Islet precursor cell (in vitro differentiated cells): ENCODE results near the gene QSOX2.
"Not testable (repeated sequence)": the region's sequence is repeated elsewhere in the genome, so short reads cannot be mapped to it uniquely, and the experiment has no call there.

Experiments used
- DNase-seq: peaks from one replicate; pipeline ENCODE4 v3.0.0-alpha.2; 2018

The QSOX2 gene

GRCh38 chr9:136282272-136282861 is 36.8 kb upstream of the QSOX2 start:
- DNase-seq, result no peak

GRCh38 chr9:136281421-136282271 is 36.0 kb upstream of the QSOX2 start:
- DNase-seq, result no peak

DNA sequence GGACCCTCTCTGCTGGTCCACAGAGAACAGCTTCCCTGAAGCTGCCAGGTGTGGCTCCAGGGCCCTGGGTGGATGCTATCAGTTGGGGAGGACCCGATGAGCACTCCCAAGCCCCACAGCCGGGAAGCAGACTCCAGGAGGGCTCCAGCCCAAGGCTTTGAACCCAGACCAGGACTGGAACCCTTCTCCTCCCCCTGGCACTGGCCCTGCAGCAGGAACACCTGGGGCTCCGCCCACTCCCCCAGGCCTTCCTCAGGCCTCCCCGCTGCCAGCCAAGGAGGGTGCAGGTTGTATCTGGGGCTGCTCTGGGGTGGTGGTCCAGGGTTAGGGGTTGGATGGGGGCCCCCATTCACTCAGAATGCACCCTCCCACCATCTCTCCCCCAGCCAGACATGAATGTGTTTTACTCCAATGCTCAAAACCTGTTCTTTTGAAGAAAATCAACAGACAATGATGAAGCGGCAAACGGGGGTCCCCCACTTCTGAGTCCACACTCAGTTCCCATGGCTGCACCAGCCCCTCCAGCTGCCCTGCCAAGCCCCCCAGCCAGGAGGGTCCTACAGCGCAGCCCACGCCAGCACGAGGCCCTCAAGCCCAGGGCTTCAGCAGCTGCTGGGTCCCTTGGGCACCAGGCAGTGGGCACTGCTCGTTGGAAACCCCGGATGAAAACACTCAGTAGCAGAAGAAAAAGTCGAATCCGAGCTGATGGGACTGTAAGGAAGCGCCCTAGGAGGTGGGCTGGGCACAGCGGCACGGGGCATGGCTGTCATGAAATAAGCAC is 35.1 kb upstream of the QSOX2 start:
- DNase-seq, result no peak

GRCh38 chr9:136279471-136279870 is 33.9 kb upstream of the QSOX2 start:
- DNase-seq, result no peak

- DNase-seq, result no peak
Observed at GRCh38 chr9:136278894-136279293, 33.3 kb upstream of the QSOX2 start.

GRCh38 chr9:136278221-136278620 is 32.6 kb upstream of the QSOX2 start:
- DNase-seq, result no peak

- DNase-seq, result no peak
Observed at GRCh38 chr9:136277746-136278145, 32.1 kb upstream of the QSOX2 start.

- no peak for DNase-seq
Observed at GRCh38 chr9:136276716-136277115, 31.1 kb upstream of the QSOX2 start.

DNA sequence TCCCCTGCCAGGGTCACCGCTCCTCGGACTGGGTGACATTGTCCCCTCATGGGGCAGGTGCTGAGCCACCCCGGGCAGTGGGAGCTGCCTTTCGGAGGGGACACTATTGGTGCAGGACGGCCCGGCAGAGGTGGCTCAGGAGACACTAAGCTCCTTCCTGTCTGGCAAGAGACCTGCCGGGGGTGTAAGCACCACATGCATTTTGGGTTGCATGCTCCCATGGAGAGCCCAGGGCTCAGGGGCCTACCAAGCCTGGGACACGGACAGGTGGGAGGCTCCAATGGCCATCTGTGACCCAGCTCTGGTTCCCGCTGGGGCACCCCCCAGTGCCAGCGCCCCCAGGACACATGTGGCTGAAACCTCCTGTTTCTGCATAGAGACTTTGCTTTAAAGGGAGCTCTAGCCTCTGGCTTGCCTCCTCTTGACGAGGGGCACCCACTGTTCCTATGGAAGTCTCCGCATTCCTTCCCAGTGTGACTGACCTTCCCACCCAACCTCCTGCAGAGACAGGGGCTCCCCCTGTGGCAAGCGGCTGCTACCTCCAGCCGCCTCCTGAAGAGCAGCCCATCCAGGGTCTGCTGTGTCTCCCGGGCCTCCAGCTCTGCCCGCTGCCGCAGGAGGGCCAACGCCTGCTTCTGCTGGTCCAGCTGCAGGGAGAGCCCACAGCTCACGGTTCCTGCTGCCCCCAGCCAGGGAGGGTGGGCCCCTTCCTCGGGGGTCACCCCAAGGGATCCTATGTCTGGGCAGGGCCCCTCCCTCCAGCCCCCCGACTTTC is 30.2 kb upstream of the QSOX2 start:
- no peak for DNase-seq

DNA sequence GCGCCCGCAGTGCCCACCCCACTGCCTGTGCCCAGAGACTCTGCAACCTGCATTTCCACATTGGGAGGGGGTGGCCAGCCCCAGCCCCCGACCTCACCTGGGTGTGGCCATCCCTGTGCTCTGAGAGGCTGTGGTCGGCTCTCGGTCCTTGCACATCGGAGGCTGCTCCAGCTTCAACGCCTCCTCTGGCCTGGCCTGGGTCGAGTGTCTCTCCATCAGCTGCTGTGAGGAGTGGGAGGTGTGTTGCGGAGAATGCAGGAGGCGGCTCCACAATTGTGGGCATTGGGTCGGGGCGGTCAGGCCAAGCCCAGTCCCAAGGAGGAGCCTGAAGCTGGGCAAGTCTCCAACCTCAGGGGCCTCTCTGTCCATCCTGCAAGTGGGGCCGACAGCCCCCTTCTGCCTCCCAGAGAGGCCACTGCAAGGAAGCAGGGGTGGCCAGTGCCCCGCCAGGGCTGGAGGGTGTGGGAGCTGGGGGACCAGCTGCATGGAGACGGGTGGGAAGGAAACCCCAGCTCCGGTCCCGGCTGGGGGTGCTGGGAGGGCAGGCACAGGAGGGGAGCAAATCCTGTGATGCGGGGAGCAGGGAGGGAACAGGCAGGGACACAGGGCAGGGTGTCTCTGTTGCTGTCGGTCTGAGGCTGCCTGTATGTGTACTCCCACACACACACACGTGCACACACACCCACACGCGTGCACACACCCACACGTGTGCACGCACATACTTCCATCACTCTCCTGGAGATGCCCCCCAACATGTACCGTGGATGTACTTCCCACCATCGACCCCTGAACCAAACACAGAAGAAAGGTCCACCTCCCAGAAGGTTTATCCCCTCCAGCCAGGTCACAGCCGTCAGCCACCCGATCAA is 29.4 kb upstream of the QSOX2 start:
- no peak for DNase-seq

GRCh38 chr9:136273921-136274785 is 28.5 kb upstream of the QSOX2 start:
- no peak for DNase-seq

DNA sequence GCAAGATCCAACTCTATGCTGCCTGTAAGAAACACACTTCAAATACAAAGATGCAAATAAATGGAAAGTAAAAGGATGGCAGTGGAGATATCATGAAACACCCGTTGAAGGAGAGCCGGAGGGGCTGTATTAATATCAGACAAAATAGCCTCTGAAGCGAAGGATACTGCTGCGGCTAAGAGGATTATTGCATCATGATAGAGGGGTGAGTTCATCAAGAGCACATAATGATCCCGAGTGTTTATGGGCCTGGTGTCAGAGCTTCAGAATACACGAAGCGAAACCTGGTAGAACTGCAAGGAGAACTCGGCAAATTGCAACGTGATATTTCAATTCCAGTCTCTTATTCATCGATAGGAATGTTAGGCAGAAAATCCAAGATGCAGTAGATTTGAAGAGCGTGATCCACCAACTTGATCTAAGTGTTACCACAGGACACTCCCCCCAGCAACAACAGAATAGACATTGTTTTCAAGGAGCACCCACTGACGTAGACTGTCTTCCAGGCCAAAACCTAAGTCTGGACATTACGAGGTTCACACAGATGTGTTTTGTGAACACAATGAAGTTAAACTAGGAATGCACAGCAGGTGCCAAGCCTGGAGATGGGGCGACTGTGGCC is 27.7 kb upstream of the QSOX2 start:
- DNase-seq, result no peak

GRCh38 chr9:136270173-136270705 is 24.6 kb upstream of the QSOX2 start:
- DNase-seq, result no peak

DNA sequence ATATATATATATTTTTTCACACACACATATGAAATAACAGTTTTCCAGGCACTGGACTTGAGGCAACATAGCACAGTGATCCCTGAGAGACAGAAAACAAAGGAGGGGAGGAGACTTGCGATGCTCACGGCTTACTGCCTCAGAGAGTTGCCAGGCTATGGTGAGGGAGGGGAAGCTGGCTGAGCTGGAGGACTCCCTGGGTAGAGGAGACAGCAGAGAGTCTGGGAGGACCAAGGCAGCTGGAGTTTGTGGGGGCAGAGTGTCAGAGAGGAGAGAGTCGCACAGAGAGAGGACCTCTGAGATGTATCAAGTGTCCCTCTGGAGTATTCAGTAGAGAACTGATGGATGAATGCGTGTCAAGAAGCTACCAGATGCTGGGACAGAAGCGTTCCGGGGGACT is 23.1 kb upstream of the QSOX2 start:
- no peak for DNase-seq

- DNase-seq, result peak; percentile 80
Observed at GRCh38 chr9:136268318-136268717, 22.7 kb upstream of the QSOX2 start.

DNA sequence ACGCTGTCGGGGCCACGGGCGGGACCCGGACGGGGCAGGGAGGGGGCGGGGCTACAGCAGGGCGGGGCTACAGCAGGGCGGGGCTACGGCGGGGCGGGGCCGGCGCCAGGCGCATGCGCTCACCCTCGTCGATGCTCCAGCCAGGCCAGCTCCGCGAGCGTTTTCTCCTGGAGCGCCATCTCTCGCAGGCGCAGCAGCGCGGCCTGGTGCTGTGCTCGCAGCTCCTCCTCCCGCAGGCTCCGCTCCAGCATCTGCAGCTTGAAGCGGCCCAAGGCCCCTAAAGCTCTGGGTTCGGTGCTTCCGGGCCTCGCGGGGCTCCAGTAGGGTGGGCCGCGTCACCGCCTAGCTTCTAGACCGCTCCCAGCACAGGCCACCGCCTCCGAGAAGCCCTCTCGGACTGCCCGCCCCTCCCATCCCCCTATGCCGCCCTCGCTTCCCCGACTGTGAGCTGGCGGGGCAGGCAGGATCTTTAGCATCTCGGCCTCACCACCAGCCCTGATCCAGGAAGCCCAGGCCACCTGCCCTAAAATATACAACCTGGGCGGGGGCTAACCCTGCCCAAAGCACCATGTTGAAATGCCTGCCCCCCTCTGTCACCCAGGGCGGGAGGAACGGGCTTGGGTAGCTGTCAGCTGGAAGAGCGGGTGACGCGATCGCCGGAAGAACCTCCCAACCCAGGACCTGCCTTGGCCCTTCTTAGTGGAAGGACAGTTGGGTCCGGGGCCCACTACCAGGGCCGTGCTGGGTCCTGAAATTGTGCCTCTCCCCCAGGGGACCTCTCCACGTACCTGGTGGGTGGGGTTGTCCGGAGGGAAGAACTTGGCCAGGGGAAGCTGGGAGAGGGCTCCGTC is 21.9 kb upstream of the QSOX2 start:
- peak; percentile 93 for DNase-seq

- DNase-seq, result not testable (repeated sequence)
Observed at GRCh38 chr9:136266641-136267040, 21.0 kb upstream of the QSOX2 start.

GRCh38 chr9:136265561-136266355 is 20.1 kb upstream of the QSOX2 start:
- no peak for DNase-seq
